GM18498 (cell line): Measurements from ENCODE around the gene SLC16A7.

Experiments used
- ATAC-seq: cut with Tn5 transposase; IDR thresholded peaks from one replicate; pipeline ENCODE4 v1.9.1; 2021; ENCODE audit warnings: mild to moderate bottlenecking, moderate library complexity; ENCODE audit not compliant: unreplicated experiment

Gene SLC16A7

GRCh38 chr12:59664495-59664894 is 68.7 kb downstream of the SLC16A7 start:
- ATAC-seq, result no peak

DNA sequence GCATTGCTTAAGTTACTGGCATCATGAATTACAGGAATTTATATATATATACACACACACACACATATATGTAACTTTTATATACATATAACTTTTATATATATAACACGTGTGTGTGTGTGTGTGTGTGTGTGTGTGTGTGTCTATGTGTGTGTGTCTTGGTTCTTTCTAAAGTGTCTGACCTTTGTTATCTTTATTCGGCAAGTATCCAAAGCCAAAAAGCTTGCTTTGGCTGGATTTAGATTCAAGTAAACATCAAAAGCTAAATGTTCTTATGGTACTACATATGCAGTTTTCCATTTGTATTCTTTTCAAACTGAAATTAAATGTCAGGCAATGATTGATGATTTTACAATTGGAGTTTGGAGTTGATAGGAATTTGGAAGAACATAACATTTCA is 69.9 kb downstream of the SLC16A7 start:
- ATAC-seq, result no peak

GRCh38 chr12:59668674-59669073 is 72.8 kb downstream of the SLC16A7 start:
- ATAC-seq, result no peak

- ATAC-seq, result no peak
These were observed 76.4 kb downstream of the SLC16A7 start for GRCh38 chr12:59672273-59672672.

DNA sequence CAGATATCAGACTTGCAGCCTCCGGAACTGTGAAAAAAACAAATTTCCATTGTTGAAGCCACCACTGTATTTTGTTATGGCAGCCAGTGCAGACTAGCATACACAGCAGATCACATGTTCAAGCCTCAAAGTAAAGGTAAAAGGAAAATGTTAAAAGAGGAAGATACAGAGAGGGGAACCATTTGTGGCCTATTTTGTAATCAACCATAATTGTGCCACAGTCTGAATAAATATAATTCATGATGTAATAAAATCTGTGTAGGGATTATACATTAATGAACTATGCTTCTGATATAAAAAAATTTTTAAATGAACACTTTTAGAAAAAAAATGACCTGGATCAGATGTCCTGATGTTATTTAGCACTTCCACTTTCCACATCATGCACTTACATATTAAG is 79.6 kb downstream of the SLC16A7 start:
- no peak for ATAC-seq

DNA sequence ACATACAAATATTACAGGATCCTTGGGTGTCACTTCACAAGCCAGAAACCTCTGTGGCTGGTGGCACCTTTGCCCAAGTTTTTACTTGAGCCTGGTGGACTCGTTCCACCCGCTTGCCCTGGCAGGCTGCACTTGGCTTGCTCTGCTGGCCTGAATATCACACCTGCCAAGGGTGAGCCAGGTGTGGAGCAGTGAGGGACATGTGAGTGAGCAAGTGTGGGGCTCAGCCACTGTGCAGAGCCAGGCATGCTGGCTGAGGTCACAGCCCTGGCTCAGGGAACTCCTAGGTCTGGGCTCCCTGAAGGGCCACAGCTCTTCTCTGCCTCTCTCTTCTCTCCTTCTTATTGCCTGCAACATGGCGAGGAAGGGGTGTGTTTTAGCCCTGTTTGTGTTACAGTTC is 82.0 kb downstream of the SLC16A7 start:
- ATAC-seq, result no peak

DNA sequence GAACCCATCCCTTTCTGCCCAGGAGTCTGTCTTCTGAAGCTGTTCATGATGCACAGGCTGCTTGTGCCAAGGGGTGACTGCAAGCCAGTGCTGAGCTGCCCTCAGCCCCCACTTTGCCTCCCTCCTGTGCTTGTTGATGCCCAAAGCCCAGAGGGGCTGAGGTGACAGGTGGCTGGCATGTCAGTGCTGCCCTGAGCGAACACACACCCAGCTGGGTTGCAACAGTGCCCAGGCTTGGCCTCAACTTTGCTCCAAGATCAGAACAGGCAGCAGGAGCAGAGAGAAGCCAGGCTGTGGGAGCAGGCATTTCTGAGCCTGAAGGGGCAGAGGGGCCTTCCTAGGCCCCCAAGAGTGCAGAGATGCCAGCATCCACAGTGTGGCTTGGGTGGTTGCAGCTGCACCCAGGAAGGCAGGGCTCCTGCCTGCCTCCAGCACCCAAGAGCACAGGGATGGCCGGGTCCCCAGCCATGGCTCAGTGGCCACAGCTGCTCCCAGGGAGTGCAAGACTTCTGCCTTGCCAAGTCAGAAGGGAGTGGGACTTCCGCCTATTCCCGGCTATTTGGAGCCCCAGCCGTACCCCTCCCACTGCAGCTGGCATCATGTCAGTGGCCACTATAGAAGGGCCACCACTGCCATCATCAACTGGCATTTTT is 83.1 kb downstream of the SLC16A7 start:
- no peak for ATAC-seq

DNA sequence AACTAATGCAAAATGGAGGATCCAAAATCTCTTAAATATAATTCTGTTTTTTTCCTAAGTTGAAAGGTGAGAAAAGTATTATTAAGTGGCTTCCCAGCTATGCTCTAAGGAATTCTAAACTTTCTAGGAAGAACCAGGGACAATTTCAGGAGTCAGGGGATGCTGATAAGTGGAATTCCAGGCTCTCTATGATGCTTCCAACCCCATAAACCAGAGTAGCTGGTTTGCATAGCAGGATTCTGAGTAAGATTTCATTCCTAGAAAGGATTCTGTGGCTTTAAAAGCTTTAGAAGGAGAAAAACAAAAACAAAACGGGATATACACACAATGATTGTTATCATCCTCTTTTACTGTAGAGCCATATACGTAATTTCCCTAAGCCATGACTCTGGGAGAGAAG is 93.9 kb downstream of the SLC16A7 start:
- no peak for ATAC-seq

DNA sequence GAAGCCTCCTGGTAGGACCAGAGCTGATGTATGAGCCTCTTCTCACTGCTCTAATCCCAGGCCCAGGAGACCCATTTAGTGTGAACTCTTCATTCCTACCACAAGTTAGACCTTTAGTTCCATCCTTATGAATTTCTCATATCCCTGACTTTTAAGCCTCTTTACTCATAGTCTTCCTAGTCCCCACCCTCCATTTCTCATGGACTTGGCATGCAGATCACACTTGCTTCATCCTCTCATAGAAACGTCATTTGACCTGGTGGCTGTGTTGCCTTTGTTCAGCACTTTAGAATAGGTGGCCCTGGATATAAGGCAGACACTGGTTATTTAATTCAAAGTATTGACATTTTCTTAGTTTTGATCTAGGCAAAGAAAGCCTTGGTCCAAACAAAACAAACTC is 99.5 kb downstream of the SLC16A7 start:
- no peak for ATAC-seq

GRCh38 chr12:59698600-59698999 is 102.8 kb downstream of the SLC16A7 start:
- ATAC-seq, result no peak

DNA sequence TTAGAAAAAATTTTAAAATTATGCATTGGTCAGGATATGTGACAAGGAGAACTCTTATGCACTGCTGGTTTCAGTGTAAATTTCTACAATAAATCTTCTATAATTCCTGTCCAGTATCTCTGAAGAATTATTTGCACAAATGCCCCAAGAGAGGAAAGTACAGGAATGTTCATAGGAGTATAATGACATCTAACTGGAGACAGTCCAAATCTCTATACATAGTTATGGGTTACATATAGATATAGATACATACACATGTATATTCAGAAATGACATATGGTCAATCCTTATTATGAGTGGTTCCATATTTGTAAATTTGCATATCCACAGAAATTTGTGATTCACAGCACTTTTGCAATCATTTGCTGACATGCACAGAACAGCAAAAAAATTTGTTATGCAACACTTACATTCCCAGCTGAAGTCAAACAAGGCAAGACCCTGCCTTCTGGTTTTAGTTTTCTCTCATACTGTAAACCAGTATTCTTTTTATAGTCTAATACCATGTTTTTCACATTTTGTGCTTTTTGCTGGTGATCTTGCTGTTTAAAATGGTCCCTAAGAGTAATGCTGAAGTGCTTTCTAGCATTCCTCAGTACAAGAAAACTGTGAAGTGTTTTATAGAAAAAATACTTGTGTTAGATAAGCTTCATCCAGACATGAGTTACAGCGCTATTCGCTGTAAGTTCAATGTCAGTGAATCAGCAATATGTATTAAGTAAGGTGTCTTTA is 103.8 kb downstream of the SLC16A7 start:
- ATAC-seq, result no peak

- ATAC-seq, result no peak
These were observed 104.3 kb downstream of the SLC16A7 start for GRCh38 chr12:59700153-59700450.

- no peak for ATAC-seq
These were observed 112.2 kb downstream of the SLC16A7 start for GRCh38 chr12:59708064-59708463.

DNA sequence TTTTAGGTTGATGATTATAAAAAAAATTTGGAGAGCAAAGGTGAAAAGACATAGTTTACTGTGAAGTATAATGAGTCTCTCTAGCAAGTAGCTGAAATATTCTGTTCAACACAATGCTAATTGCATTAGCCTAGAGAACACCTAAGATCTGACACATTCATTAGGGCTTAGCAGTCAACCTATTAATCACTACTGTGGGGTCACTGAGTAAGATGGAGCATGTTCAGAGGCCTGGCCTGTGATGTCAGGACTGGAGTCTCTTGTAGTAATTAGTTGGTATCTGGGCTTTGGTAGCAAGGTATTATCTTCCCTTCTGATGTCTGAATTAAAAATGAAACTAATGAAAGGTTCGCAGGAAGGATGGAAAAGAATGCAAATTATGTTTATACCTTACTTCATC is 112.7 kb downstream of the SLC16A7 start:
- no peak for ATAC-seq

- no peak for ATAC-seq
These were observed 114.3 kb downstream of the SLC16A7 start for GRCh38 chr12:59710004-59710628.

DNA sequence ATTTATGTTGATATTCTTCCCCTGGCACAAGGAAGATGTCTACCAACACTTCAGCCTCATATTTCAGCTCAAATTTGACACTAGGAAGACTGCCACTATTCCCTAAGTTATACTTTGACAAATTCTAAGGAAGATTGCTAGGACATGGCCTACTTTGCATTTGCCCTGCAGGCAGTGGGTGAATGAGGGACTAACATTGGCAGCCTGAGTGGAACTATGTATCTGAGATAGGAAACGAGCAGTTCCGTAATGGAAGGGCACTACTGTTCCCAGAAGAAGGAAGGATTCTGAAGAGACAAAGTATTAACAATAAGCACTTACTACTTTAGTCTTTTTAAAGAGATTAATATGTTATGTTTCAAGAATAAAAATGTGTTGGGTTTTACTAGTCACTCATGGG is 115.1 kb downstream of the SLC16A7 start:
- no peak for ATAC-seq

DNA sequence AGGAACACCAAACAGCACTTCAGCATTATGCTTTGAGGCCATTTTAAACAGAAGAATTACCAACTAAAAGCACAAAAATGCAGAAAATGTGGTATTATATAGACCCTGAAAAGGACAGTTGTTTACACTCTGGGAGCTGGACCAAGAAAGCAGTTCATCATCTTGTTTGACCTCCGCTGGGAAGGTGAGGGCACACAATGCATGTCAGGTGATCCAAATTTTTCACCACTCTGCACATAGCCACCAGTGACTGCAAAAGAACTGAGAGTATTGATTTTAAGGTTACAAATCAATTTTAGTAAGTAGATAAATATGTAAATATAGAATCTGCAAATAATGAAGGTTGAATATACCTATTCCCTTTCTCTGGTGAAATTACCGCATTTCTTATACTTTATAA is 119.6 kb downstream of the SLC16A7 start:
- no peak for ATAC-seq

- no peak for ATAC-seq
These were observed 120.2 kb downstream of the SLC16A7 start for GRCh38 chr12:59716043-59716442.

GRCh38 chr12:59717436-59717835 is 121.6 kb downstream of the SLC16A7 start:
- no peak for ATAC-seq

GRCh38 chr12:59719701-59720100 is 123.9 kb downstream of the SLC16A7 start:
- no peak for ATAC-seq

GRCh38 chr12:59723520-59723919 is 127.7 kb downstream of the SLC16A7 start:
- ATAC-seq, result no peak

DNA sequence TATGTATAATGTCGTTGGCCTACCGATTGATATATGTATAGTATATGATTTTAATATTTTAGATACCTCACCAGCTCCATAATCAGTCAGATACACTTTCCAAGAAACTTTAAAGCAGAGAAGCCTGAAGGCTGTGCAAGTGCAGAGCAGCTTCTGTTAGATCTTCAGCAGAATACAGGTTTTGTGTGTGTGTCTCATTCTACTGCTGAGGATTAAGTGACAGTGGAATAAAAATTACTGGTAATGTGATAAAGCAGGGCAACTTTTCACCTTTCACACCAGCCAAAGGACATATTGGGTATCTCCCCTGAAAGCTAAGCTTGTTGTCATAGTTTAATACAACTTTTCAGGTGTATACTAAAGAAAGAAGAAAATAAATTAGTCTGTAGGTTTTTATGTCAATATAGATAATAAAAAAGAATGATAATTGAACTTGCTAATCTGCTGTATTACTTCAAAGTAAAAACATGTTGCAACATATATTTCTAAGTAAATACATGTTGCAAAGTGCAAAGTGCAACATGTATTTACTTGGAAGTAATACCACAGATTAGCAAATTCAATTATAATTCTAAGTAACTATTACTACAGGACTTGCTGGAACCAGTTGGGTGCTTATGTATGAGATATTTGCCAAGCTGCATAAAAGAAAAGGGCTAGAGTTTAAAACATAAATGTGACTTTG is 128.3 kb downstream of the SLC16A7 start:
- no peak for ATAC-seq
